ENCODE results near the gene SEMA4A.
"Not testable (repeated sequence)": the region's sequence is repeated elsewhere in the genome, so short reads cannot be mapped to it uniquely, and the experiment has no call there.

Gene SEMA4A

GRCh38 chr1:156119503-156120209 lies 33.7 kb upstream of the SEMA4A start:
- DNase-seq = peak; percentile 81

- no peak for DNase-seq
Observed at GRCh38 chr1:156120318-156120717, 33.1 kb upstream of the SEMA4A start.

GRCh38 chr1:156121005-156121404 lies 32.4 kb upstream of the SEMA4A start:
- DNase-seq = not testable (repeated sequence)

GRCh38 chr1:156121457-156121856 lies 31.9 kb upstream of the SEMA4A start:
- peak; percentile 62 for DNase-seq

- DNase-seq = no peak
Observed at GRCh38 chr1:156122086-156122485, 31.3 kb upstream of the SEMA4A start.

GRCh38 chr1:156122519-156123355 lies 30.6 kb upstream of the SEMA4A start:
- peak; percentile 87 for DNase-seq

GRCh38 chr1:156123356-156124196 lies 29.8 kb upstream of the SEMA4A start:
- peak; percentile 96 for DNase-seq

GRCh38 chr1:156124557-156125483 lies 28.6 kb upstream of the SEMA4A start:
- peak; percentile 51 for DNase-seq

GRCh38 chr1:156125544-156125943 lies 27.8 kb upstream of the SEMA4A start:
- not testable (repeated sequence) for DNase-seq

- DNase-seq = peak; percentile 94
Observed at GRCh38 chr1:156126043-156126629, 27.2 kb upstream of the SEMA4A start.

- peak; percentile 64 for DNase-seq
Observed at GRCh38 chr1:156126630-156127534, 26.5 kb upstream of the SEMA4A start.

GRCh38 chr1:156128308-156128653 lies 25.1 kb upstream of the SEMA4A start:
- DNase-seq = no peak

- peak; percentile 96 for DNase-seq
Observed at GRCh38 chr1:156128654-156129597, 24.5 kb upstream of the SEMA4A start.

GRCh38 chr1:156129687-156130577 lies 23.5 kb upstream of the SEMA4A start:
- DNase-seq = peak; percentile 92

GRCh38 chr1:156130578-156130942 lies 22.8 kb upstream of the SEMA4A start:
- DNase-seq = no peak

GRCh38 chr1:156134716-156135435 lies 18.5 kb upstream of the SEMA4A start:
- DNase-seq = no peak
